ENCODE measurements around the gene EXOSC6. TPM values are rescaled to one million over a fixed set of nuclear protein-coding genes. Genes with fewer than 3 reads are reported as not detected.
"Not testable (repeated sequence)": the region's sequence is repeated elsewhere in the genome, so short reads cannot be mapped to it uniquely, and the experiment has no call there.

The EXOSC6 gene
- polyA plus RNA-seq, 1 donor from 2014 or later: 56.6 TPM

GRCh38 chr16:70249697-70250096 lies 2.0 kb downstream of the EXOSC6 start:
- peaks cover 15% of the 10 kb centered on the region for H3K79me2 ChIP-seq (replicated peaks; ENCODE audit: insufficient read depth, low read length)
- H3K27ac ChIP-seq (ENCODE audit: low read length); H3K36me3 ChIP-seq (ENCODE audit: insufficient read depth, low read length); H3K9me3 ChIP-seq (ENCODE audit: low read length); H3K4me2 ChIP-seq (ENCODE audit: low read length); H3F3A ChIP-seq (ENCODE audit: insufficient read depth, low read length, poor library complexity, severe bottlenecking); H2AFZ ChIP-seq (ENCODE audit: low read depth, low read length); H3K9ac ChIP-seq (ENCODE audit: low read length); H3K27me3 ChIP-seq (ENCODE audit: insufficient read depth, low read depth, low read length); H4K20me1 ChIP-seq (ENCODE audit: insufficient read depth); H3K9me2 ChIP-seq (ENCODE audit: insufficient read depth, low read length): not testable (repeated sequence)
- H3K4me3 ChIP-seq (ENCODE audit: low read length): peak overlapping the region; percentile 37

DNA sequence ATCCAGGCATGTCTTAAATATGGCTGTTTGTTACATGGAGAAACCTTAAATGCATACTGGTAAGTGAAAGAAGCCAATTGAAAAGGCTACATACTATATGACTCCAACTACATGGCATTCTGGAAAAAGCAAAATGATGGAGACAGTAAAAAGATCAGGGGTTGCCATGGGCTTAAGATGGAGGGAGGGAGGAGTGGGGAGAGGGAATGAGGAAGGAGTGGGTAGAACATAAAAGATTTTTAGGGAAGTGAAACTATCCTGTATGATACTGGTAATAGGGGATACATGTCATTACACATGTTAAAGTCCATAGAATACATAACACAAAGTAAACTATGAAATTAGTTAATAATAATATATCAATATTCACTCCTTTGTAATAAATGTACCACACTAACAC lies 13.0 kb downstream of the EXOSC6 start:
- H3K9me3 ChIP-seq (ENCODE audit: low read length); H3K27ac ChIP-seq (ENCODE audit: low read length); H3K27me3 ChIP-seq (ENCODE audit: insufficient read depth, low read depth, low read length); H3K9me2 ChIP-seq (ENCODE audit: insufficient read depth, low read length); H3F3A ChIP-seq (ENCODE audit: insufficient read depth, low read length, poor library complexity, severe bottlenecking); H3K4me2 ChIP-seq (ENCODE audit: low read length); H3K79me2 ChIP-seq (replicated peaks; ENCODE audit: insufficient read depth, low read length); H2AFZ ChIP-seq (ENCODE audit: low read depth, low read length); H4K20me1 ChIP-seq (ENCODE audit: insufficient read depth); H3K36me3 ChIP-seq (ENCODE audit: insufficient read depth, low read length); H3K9ac ChIP-seq (ENCODE audit: low read length); H3K4me3 ChIP-seq (ENCODE audit: low read length): not testable (repeated sequence)

GRCh38 chr16:70231831-70232230 lies 19.9 kb downstream of the EXOSC6 start:
- H3K36me3 ChIP-seq (ENCODE audit: insufficient read depth, low read length); H3K27me3 ChIP-seq (ENCODE audit: insufficient read depth, low read depth, low read length); H4K20me1 ChIP-seq (ENCODE audit: insufficient read depth): not testable (repeated sequence)

GRCh38 chr16:70226024-70226423 lies 25.7 kb downstream of the EXOSC6 start:
- not testable (repeated sequence) for H4K20me1 ChIP-seq (ENCODE audit: insufficient read depth); H3K4me3 ChIP-seq (ENCODE audit: low read length); H3K9me3 ChIP-seq (ENCODE audit: low read length); H3K9me2 ChIP-seq (ENCODE audit: insufficient read depth, low read length); H3K9ac ChIP-seq (ENCODE audit: low read length); H3K79me2 ChIP-seq (replicated peaks; ENCODE audit: insufficient read depth, low read length); H3K4me2 ChIP-seq (ENCODE audit: low read length); H3F3A ChIP-seq (ENCODE audit: insufficient read depth, low read length, poor library complexity, severe bottlenecking); H3K27me3 ChIP-seq (ENCODE audit: insufficient read depth, low read depth, low read length); H2AFZ ChIP-seq (ENCODE audit: low read depth, low read length); H3K27ac ChIP-seq (ENCODE audit: low read length); H3K36me3 ChIP-seq (ENCODE audit: insufficient read depth, low read length)

More at GRCh38 chr16:70231831-70232230, 19.9 kb downstream of the EXOSC6 start:
- H3K27ac ChIP-seq (ENCODE audit: low read length); H3K9me2 ChIP-seq (ENCODE audit: insufficient read depth, low read length); H3F3A ChIP-seq (ENCODE audit: insufficient read depth, low read length, poor library complexity, severe bottlenecking); H3K9me3 ChIP-seq (ENCODE audit: low read length); H3K9ac ChIP-seq (ENCODE audit: low read length); H2AFZ ChIP-seq (ENCODE audit: low read depth, low read length); H3K79me2 ChIP-seq (replicated peaks; ENCODE audit: insufficient read depth, low read length); H3K4me3 ChIP-seq (ENCODE audit: low read length); H3K4me2 ChIP-seq (ENCODE audit: low read length): not testable (repeated sequence)

GRCh38 chr16:70225430-70225829 lies 26.3 kb downstream of the EXOSC6 start:
- H3K9me3 ChIP-seq (ENCODE audit: low read length); H4K20me1 ChIP-seq (ENCODE audit: insufficient read depth); H3F3A ChIP-seq (ENCODE audit: insufficient read depth, low read length, poor library complexity, severe bottlenecking); H3K27ac ChIP-seq (ENCODE audit: low read length); H3K27me3 ChIP-seq (ENCODE audit: insufficient read depth, low read depth, low read length); H3K4me2 ChIP-seq (ENCODE audit: low read length); H2AFZ ChIP-seq (ENCODE audit: low read depth, low read length); H3K9me2 ChIP-seq (ENCODE audit: insufficient read depth, low read length); H3K9ac ChIP-seq (ENCODE audit: low read length); H3K36me3 ChIP-seq (ENCODE audit: insufficient read depth, low read length); H3K4me3 ChIP-seq (ENCODE audit: low read length); H3K79me2 ChIP-seq (replicated peaks; ENCODE audit: insufficient read depth, low read length): not testable (repeated sequence)

GRCh38 chr16:70224645-70225044 lies 27.1 kb downstream of the EXOSC6 start:
- H3F3A ChIP-seq (ENCODE audit: insufficient read depth, low read length, poor library complexity, severe bottlenecking); H3K4me2 ChIP-seq (ENCODE audit: low read length); H3K9me3 ChIP-seq (ENCODE audit: low read length); H2AFZ ChIP-seq (ENCODE audit: low read depth, low read length); H3K36me3 ChIP-seq (ENCODE audit: insufficient read depth, low read length); H3K79me2 ChIP-seq (replicated peaks; ENCODE audit: insufficient read depth, low read length); H4K20me1 ChIP-seq (ENCODE audit: insufficient read depth); H3K9ac ChIP-seq (ENCODE audit: low read length); H3K27me3 ChIP-seq (ENCODE audit: insufficient read depth, low read depth, low read length); H3K9me2 ChIP-seq (ENCODE audit: insufficient read depth, low read length); H3K27ac ChIP-seq (ENCODE audit: low read length); H3K4me3 ChIP-seq (ENCODE audit: low read length): not testable (repeated sequence)

DNA sequence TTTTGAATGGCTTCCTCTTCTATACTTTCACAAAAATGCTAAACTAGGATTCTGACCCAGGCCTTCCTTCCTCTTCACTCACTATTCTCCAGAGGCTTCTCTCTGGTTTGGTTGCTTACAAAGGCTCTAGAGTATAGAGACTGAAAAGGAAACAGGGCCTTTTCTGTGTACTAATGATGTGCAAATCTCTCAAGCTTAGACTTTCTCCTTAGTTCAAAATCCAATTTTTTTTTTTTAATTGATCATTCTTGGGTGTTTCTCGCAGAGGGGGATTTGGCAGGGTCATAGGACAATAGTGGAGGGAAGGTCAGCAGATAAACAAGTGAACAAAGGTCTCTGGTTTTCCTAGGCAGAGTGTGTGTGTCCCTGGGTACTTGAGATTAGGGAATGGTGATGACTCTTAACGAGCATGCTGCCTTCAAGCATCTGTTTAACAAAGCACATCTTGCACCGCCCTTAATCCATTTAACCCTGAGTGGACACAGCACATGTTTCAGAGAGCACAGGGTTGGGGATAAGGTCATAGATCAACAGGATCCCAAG lies 27.7 kb downstream of the EXOSC6 start:
- not testable (repeated sequence) for H2AFZ ChIP-seq (ENCODE audit: low read depth, low read length); H3K27ac ChIP-seq (ENCODE audit: low read length); H3K36me3 ChIP-seq (ENCODE audit: insufficient read depth, low read length); H3K9me2 ChIP-seq (ENCODE audit: insufficient read depth, low read length); H3K4me2 ChIP-seq (ENCODE audit: low read length); H3K79me2 ChIP-seq (replicated peaks; ENCODE audit: insufficient read depth, low read length); H3F3A ChIP-seq (ENCODE audit: insufficient read depth, low read length, poor library complexity, severe bottlenecking); H3K9ac ChIP-seq (ENCODE audit: low read length); H4K20me1 ChIP-seq (ENCODE audit: insufficient read depth); H3K4me3 ChIP-seq (ENCODE audit: low read length); H3K27me3 ChIP-seq (ENCODE audit: insufficient read depth, low read depth, low read length); H3K9me3 ChIP-seq (ENCODE audit: low read length)

DNA sequence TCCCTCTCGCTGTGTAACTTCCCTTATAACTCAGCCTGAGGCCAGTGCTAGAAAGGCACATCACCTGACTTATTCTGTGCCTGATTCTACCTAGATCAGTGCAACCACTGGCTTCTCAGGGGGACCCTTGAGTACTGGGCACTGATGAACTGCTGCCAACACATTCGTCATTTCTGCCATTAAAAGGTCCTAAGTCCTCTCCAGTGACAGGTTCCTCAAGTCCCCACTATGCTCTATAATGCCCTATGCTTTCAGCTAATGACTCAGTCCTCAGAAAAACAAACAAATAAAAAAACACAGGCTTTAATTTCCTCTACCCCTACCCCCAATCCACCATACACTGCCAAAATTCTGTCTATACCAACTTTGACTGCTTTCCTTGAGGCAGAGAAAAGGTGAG lies 28.5 kb downstream of the EXOSC6 start:
- not testable (repeated sequence) for H3K79me2 ChIP-seq (replicated peaks; ENCODE audit: insufficient read depth, low read length); H4K20me1 ChIP-seq (ENCODE audit: insufficient read depth); H3K36me3 ChIP-seq (ENCODE audit: insufficient read depth, low read length); H3K9me2 ChIP-seq (ENCODE audit: insufficient read depth, low read length); H3K9ac ChIP-seq (ENCODE audit: low read length); H3K27ac ChIP-seq (ENCODE audit: low read length); H3K9me3 ChIP-seq (ENCODE audit: low read length); H3K4me2 ChIP-seq (ENCODE audit: low read length); H3K27me3 ChIP-seq (ENCODE audit: insufficient read depth, low read depth, low read length); H3F3A ChIP-seq (ENCODE audit: insufficient read depth, low read length, poor library complexity, severe bottlenecking); H2AFZ ChIP-seq (ENCODE audit: low read depth, low read length); H3K4me3 ChIP-seq (ENCODE audit: low read length)
